ENCODE results near the gene FOXO1. TPM values are rescaled to one million over a fixed set of nuclear protein-coding genes. Genes with fewer than 3 reads are reported as not detected.
A peak's percentile ranks its signal among the peaks of the same experiment; 100 is the strongest.

FOXO1 gene
- total and polyA plus RNA-seq, 2 of the 13 experiments (the other 11 are each of a cell fraction or from before 2014, with no cell fraction given) = 8.1 to 13.1 TPM

- TF ChIP-seq, protein P1, sequence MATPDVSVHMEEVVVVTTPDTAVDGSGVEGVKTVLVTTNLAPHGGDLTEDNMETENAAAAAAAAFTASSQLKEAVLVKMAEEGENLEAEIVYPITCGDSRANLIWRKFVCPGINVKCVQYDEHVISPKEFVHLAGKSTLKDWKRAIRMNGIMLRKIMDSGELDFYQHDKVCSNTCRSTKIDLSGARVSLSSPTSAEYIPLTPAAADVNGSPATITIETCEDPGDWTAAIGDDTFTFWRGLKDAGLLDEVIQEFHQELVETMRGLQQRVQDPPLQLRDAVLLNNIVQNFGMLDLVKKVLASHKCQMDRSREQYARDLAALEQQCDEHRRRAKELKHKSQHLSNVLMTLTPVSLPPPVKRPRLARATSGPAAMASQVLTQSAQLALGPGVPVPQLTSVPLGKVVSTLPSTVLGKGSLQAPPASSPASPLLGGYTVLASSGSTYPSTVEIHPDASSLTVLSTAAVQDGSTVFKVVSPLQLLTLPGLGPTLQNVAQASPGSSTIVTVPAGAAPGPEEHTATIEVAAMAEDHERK (CRISPR knock-in tag; IDR thresholded peaks at IDR 0.05; ENCODE audit: low read depth) = no peak
- TF ChIP-seq ZNF350 (CRISPR knock-in tag; IDR thresholded peaks at IDR 0.05; ENCODE audit: borderline replicate concordance, low read depth) = no peak
- TF ChIP-seq NR2F6 (IDR thresholded peaks at IDR 0.05) = peak; percentile 77
- TF ChIP-seq NR2F6 (CRISPR knock-in tag; IDR thresholded peaks at IDR 0.05) = peak; percentile 77
- no peak for TF ChIP-seq DNMT3B (CRISPR knock-in tag; conservative IDR thresholded peaks at IDR 0.05)
- TF ChIP-seq JARID2 (CRISPR knock-in tag; IDR thresholded peaks at IDR 0.05; ENCODE audit: insufficient replicate concordance) = no peak
- peak; percentile 77; the same call in 1 of the 2 replicates for TF ChIP-seq MEF2D (CRISPR knock-in tag; IDR thresholded peaks at IDR 0.05)
- 0 out of 2 replicates have a peak, but pooled peaks have one; percentile 16 for TF ChIP-seq IRF2 (CRISPR knock-in tag; IDR thresholded peaks at IDR 0.05)
- peak; percentile 84 for TF ChIP-seq GATAD2A (CRISPR knock-in tag; IDR thresholded peaks at IDR 0.05)
- TF ChIP-seq ZNF766 (CRISPR knock-in tag; IDR thresholded peaks at IDR 0.05; ENCODE audit: borderline replicate concordance) = no peak
- no peak for TF ChIP-seq ZUFSP (CRISPR knock-in tag; IDR thresholded peaks at IDR 0.05; ENCODE audit: borderline replicate concordance)
- TF ChIP-seq, protein P2, sequence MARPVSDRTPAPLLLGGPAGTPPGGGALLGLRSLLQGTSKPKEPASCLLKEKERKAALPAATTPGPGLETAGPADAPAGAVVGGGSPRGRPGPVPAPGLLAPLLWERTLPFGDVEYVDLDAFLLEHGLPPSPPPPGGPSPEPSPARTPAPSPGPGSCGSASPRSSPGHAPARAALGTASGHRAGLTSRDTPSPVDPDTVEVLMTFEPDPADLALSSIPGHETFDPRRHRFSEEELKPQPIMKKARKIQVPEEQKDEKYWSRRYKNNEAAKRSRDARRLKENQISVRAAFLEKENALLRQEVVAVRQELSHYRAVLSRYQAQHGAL (CRISPR knock-in tag; IDR thresholded peaks at IDR 0.05; ENCODE audit: not compliant biosample characterization) = no peak
- TF ChIP-seq ZNF263 (CRISPR knock-in tag; IDR thresholded peaks at IDR 0.05) = 0 out of 2 replicates have a peak, but pooled peaks have one; percentile 28
- peak; percentile 88 for TF ChIP-seq CREM (IDR thresholded peaks at IDR 0.05)
- TF ChIP-seq CREM (CRISPR knock-in tag; IDR thresholded peaks at IDR 0.05) = no peak
- TF ChIP-seq, protein P3, sequence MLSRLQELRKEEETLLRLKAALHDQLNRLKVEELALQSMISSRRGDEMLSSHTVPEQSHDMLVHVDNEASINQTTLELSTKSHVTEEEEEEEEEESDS (CRISPR knock-in tag; IDR thresholded peaks at IDR 0.05; ENCODE audit: borderline replicate concordance) = no peak
- TF ChIP-seq SP1 (IDR thresholded peaks at IDR 0.05) = no peak
- TF ChIP-seq SP1 (CRISPR knock-in tag; IDR thresholded peaks at IDR 0.05) = no peak
- TF ChIP-seq, protein P4, sequence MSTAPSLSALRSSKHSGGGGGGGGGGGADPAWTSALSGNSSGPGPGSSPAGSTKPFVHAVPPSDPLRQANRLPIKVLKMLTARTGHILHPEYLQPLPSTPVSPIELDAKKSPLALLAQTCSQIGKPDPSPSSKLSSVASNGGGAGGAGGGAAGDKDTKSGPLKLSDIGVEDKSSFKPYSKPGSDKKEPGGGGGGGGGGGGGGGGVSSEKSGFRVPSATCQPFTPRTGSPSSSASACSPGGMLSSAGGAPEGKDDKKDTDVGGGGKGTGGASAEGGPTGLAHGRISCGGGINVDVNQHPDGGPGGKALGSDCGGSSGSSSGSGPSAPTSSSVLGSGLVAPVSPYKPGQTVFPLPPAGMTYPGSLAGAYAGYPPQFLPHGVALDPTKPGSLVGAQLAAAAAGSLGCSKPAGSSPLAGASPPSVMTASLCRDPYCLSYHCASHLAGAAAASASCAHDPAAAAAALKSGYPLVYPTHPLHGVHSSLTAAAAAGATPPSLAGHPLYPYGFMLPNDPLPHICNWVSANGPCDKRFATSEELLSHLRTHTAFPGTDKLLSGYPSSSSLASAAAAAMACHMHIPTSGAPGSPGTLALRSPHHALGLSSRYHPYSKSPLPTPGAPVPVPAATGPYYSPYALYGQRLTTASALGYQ (CRISPR knock-in tag; IDR thresholded peaks at IDR 0.05) = peak; percentile 75; the same call in 1 of the 2 replicates
- TF ChIP-seq, protein P5, sequence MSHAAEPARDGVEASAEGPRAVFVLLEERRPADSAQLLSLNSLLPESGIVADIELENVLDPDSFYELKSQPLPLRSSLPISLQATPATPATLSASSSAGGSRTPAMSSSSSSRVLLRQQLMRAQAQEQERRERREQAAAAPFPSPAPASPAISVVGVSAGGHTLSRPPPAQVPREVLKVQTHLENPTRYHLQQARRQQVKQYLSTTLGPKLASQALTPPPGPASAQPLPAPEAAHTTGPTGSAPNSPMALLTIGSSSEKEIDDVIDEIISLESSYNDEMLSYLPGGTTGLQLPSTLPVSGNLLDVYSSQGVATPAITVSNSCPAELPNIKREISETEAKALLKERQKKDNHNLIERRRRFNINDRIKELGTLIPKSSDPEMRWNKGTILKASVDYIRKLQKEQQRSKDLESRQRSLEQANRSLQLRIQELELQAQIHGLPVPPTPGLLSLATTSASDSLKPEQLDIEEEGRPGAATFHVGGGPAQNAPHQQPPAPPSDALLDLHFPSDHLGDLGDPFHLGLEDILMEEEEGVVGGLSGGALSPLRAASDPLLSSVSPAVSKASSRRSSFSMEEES (CRISPR knock-in tag; IDR thresholded peaks at IDR 0.05) = peak; percentile 55
- TF ChIP-seq EEA1 (CRISPR knock-in tag; IDR thresholded peaks at IDR 0.05; ENCODE audit: borderline replicate concordance) = no peak
- no peak for TF ChIP-seq TFDP1 (CRISPR knock-in tag; IDR thresholded peaks at IDR 0.05; ENCODE audit: borderline replicate concordance)
These were observed 126.0 kb downstream of the FOXO1 start (continued) for GRCh38 chr13:40540328-40541044.
